ENCODE results near the gene SLC47A1. TPM values are rescaled to one million over a fixed set of nuclear protein-coding genes. Genes with fewer than 3 reads are reported as not detected.
A peak's percentile ranks its signal among the peaks of the same experiment; 100 is the strongest.
"Not testable (repeated sequence)": the region's sequence is repeated elsewhere in the genome, so short reads cannot be mapped to it uniquely, and the experiment has no call there.

Gene SLC47A1
- total RNA-seq, 1 experiment from 2014 or later = not detected

GRCh38 chr17:19551591-19552148, 18.0 kb downstream of the SLC47A1 start:
- DNase-seq (ENCODE audit: low read depth) = no peak

- DNase-seq (ENCODE audit: low read depth) = no peak
These were observed 19.4 kb downstream of the SLC47A1 start for GRCh38 chr17:19553036-19553435.

GRCh38 chr17:19554393-19554792, 20.7 kb downstream of the SLC47A1 start:
- DNase-seq (ENCODE audit: low read depth) = no peak

GRCh38 chr17:19555746-19556145, 22.1 kb downstream of the SLC47A1 start:
- no peak for DNase-seq (ENCODE audit: low read depth)

- DNase-seq (ENCODE audit: low read depth) = no peak
These were observed 25.3 kb downstream of the SLC47A1 start for GRCh38 chr17:19558946-19559345.

- DNase-seq (ENCODE audit: low read depth) = no peak
These were observed 28.2 kb downstream of the SLC47A1 start for GRCh38 chr17:19561697-19562318.

GRCh38 chr17:19565817-19566575, 32.3 kb downstream of the SLC47A1 start:
- no peak for DNase-seq (ENCODE audit: low read depth)

GRCh38 chr17:19567216-19568015, 33.8 kb downstream of the SLC47A1 start:
- no peak for DNase-seq (ENCODE audit: low read depth)

GRCh38 chr17:19568016-19568350, 34.3 kb downstream of the SLC47A1 start:
- no peak for DNase-seq (ENCODE audit: low read depth)

GRCh38 chr17:19569785-19570543, 36.3 kb downstream of the SLC47A1 start:
- no peak for DNase-seq (ENCODE audit: low read depth)

GRCh38 chr17:19570544-19571062, 36.9 kb downstream of the SLC47A1 start:
- no peak for DNase-seq (ENCODE audit: low read depth)

- no peak for DNase-seq (ENCODE audit: low read depth)
These were observed 39.4 kb downstream of the SLC47A1 start for GRCh38 chr17:19573075-19573474.

GRCh38 chr17:19574956-19575355, 41.3 kb downstream of the SLC47A1 start:
- DNase-seq (ENCODE audit: low read depth) = no peak

- DNase-seq (ENCODE audit: low read depth) = no peak
These were observed 44.9 kb downstream of the SLC47A1 start for GRCh38 chr17:19578545-19578944.

- no peak for DNase-seq (ENCODE audit: low read depth)
These were observed 45.6 kb downstream of the SLC47A1 start for GRCh38 chr17:19579192-19579761.

- DNase-seq (ENCODE audit: low read depth) = peak; percentile 31
These were observed 46.4 kb downstream of the SLC47A1 start for GRCh38 chr17:19579867-19580565.

GRCh38 chr17:19580566-19580920, 46.9 kb downstream of the SLC47A1 start:
- DNase-seq (ENCODE audit: low read depth) = not testable (repeated sequence)

GRCh38 chr17:19582152-19582551, 48.5 kb downstream of the SLC47A1 start:
- DNase-seq (ENCODE audit: low read depth) = not testable (repeated sequence)

GRCh38 chr17:19583871-19584270, 50.2 kb downstream of the SLC47A1 start:
- DNase-seq (ENCODE audit: low read depth) = no peak

- no peak for DNase-seq (ENCODE audit: low read depth)
These were observed 56.8 kb downstream of the SLC47A1 start for GRCh38 chr17:19590451-19590850.

All from Daoy (cell line).